Measurements from ENCODE around the gene ITFG1.

Gene ITFG1

DNA sequence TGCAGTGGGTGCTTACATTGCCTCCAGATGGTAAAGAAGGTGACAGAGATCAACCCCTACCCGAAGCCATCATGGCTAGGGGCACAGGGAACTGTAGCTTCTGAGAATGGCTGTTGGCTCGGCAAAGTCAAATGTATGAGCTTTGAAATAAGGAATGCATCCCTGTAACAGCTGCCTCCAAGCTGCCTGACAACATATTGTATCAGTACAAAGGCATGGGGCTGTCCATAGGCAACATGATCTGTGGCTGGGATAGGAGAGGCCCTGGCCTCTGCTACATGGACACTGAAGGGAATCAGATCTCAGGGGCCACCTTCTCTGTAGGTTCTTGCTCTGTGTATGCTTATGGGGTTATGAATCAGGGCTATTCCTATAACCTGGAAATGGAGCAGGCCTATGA is 197.9 kb downstream of the ITFG1 start:
- H3K9me3 ChIP-seq (ENCODE audit: control insufficient read depth, insufficient read depth, low read depth, low read length), result no peaks in the 10 kb centered on the region
- H3K27ac ChIP-seq (ENCODE audit: extremely low read depth, low read depth, low read length), result no peak overlapping the region
- H3K4me1 ChIP-seq (ENCODE audit: control insufficient read depth, insufficient read depth, low read length), result no peaks in the 10 kb centered on the region
- ChIA-PET CTCF (no interaction called here), POLR2A (no interaction called here)
- H3K36me3 ChIP-seq (ENCODE audit: control insufficient read depth in 2 of 2, insufficient read depth in 1 of 2, low read length in 2 of 2), result peaks cover 0 to 5% of the 10 kb centered on the region in 2 experiments; a peak in 1 of 3 replicates
- no peak overlapping the region for H3K4me3 ChIP-seq (ENCODE audit: low read depth, low read length)
- TF ChIP-seq, protein P1, sequence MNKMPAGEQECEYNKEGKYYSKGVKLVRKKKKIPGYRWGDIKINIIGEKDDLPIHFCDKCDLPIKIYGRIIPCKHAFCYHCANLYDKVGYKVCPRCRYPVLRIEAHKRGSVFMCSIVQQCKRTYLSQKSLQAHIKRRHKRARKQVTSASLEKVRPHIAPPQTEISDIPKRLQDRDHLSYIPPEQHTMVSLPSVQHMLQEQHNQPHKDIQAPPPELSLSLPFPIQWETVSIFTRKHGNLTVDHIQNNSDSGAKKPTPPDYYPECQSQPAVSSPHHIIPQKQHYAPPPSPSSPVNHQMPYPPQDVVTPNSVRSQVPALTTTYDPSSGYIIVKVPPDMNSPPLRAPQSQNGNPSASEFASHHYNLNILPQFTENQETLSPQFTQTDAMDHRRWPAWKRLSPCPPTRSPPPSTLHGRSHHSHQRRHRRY (tag by site-specific recombination; IDR thresholded peaks at IDR 0.05), result no peak
- no peak for TF ChIP-seq ZNF621 (tag by site-specific recombination; IDR thresholded peaks at IDR 0.05)

DNA sequence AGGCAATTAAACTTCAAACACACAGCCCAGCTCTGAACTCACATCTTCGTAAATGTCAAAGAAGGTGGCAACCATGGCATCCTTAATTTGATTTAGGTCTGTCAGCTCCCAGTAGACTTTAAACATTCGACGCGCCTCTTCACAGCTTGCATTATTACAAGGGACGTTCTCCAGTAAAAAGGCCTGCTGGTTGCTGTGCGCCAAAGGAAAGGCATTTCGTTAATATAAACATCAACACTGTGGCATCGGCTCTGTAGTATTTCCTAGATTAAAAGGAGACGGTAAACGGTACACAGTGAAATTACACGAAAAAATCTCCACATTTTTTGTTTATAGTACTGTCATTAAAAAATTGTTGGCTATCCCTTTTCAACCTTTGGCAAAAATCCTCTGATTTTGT is 200.4 kb downstream of the ITFG1 start:
- POLR2A ChIA-PET, result no interaction called here
- CTCF ChIA-PET, result interaction anchor here (0.6 to 1.0 kb wide), 5 partner anchors 12 to 925 kb away, joined by 3 to 5 read pairs (median 3); no protein-coding TSS in a partner anchor
- H3K36me3 ChIP-seq (ENCODE audit: control insufficient read depth in 2 of 2, insufficient read depth in 1 of 2, low read length in 2 of 2), result peaks cover 0 to 13% of the 10 kb centered on the region in 2 experiments; a peak in 1 of 3 replicates

More for the DNA sequence above, 200.4 kb downstream of the ITFG1 start:
- no peaks in the 10 kb centered on the region for H3K9me3 ChIP-seq (ENCODE audit: control insufficient read depth, insufficient read depth, low read depth, low read length)
- no peak overlapping the region for H3K27ac ChIP-seq (ENCODE audit: extremely low read depth, low read depth, low read length)
- no peaks in the 10 kb centered on the region for H3K4me1 ChIP-seq (ENCODE audit: control insufficient read depth, insufficient read depth, low read length)
- TF ChIP-seq, protein P2, sequence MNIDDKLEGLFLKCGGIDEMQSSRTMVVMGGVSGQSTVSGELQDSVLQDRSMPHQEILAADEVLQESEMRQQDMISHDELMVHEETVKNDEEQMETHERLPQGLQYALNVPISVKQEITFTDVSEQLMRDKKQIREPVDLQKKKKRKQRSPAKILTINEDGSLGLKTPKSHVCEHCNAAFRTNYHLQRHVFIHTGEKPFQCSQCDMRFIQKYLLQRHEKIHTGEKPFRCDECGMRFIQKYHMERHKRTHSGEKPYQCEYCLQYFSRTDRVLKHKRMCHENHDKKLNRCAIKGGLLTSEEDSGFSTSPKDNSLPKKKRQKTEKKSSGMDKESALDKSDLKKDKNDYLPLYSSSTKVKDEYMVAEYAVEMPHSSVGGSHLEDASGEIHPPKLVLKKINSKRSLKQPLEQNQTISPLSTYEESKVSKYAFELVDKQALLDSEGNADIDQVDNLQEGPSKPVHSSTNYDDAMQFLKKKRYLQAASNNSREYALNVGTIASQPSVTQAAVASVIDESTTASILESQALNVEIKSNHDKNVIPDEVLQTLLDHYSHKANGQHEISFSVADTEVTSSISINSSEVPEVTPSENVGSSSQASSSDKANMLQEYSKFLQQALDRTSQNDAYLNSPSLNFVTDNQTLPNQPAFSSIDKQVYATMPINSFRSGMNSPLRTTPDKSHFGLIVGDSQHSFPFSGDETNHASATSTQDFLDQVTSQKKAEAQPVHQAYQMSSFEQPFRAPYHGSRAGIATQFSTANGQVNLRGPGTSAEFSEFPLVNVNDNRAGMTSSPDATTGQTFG (tag by site-specific recombination; IDR thresholded peaks at IDR 0.05; ENCODE audit: borderline replicate concordance), result no peak
- TF ChIP-seq ZNF10 (tag by site-specific recombination; IDR thresholded peaks at IDR 0.05) (no peak), ZNF266 (tag by site-specific recombination; IDR thresholded peaks at IDR 0.05; ENCODE audit: low read depth) (no peak), ZFP3 (tag by site-specific recombination; IDR thresholded peaks at IDR 0.05; ENCODE audit: low read depth) (no peak), ZNF169 (tag by site-specific recombination; IDR thresholded peaks at IDR 0.05) (no peak), ZNF596 (tag by site-specific recombination; IDR thresholded peaks at IDR 0.05) (no peak), ZNF146 (tag by site-specific recombination; IDR thresholded peaks at IDR 0.05) (no peak), ZNF624 (tag by site-specific recombination; IDR thresholded peaks at IDR 0.05) (no peak), SETDB1 (IDR thresholded peaks at IDR 0.05; ENCODE audit: insufficient read length, low read length) (no peak), ZSCAN16 (tag by site-specific recombination; IDR thresholded peaks at IDR 0.05) (no peak), SCRT2 (tag by site-specific recombination; IDR thresholded peaks at IDR 0.05) (no peak), ZBTB20 (tag by site-specific recombination; IDR thresholded peaks at IDR 0.05) (no peak), ZNF548 (tag by site-specific recombination; IDR thresholded peaks at IDR 0.05) (no peak)
- TF ChIP-seq, protein P3, sequence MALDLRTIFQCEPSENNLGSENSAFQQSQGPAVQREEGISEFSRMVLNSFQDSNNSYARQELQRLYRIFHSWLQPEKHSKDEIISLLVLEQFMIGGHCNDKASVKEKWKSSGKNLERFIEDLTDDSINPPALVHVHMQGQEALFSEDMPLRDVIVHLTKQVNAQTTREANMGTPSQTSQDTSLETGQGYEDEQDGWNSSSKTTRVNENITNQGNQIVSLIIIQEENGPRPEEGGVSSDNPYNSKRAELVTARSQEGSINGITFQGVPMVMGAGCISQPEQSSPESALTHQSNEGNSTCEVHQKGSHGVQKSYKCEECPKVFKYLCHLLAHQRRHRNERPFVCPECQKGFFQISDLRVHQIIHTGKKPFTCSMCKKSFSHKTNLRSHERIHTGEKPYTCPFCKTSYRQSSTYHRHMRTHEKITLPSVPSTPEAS (tag by site-specific recombination; IDR thresholded peaks at IDR 0.05), result no peak
- TF ChIP-seq, protein P4, sequence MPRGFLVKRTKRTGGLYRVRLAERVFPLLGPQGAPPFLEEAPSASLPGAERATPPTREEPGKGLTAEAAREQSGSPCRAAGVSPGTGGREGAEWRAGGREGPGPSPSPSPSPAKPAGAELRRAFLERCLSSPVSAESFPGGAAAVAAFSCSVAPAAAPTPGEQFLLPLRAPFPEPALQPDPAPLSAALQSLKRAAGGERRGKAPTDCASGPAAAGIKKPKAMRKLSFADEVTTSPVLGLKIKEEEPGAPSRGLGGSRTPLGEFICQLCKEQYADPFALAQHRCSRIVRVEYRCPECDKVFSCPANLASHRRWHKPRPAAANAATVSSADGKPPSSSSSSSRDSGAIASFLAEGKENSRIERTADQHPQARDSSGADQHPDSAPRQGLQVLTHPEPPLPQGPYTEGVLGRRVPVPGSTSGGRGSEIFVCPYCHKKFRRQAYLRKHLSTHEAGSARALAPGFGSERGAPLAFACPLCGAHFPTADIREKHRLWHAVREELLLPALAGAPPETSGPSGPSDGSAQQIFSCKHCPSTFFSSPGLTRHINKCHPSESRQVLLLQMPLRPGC (tag by site-specific recombination; IDR thresholded peaks at IDR 0.05), result no peak
- TF ChIP-seq, protein P5, sequence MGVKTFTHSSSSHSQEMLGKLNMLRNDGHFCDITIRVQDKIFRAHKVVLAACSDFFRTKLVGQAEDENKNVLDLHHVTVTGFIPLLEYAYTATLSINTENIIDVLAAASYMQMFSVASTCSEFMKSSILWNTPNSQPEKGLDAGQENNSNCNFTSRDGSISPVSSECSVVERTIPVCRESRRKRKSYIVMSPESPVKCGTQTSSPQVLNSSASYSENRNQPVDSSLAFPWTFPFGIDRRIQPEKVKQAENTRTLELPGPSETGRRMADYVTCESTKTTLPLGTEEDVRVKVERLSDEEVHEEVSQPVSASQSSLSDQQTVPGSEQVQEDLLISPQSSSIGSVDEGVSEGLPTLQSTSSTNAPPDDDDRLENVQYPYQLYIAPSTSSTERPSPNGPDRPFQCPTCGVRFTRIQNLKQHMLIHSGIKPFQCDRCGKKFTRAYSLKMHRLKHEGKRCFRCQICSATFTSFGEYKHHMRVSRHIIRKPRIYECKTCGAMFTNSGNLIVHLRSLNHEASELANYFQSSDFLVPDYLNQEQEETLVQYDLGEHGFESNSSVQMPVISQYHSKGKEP (tag by site-specific recombination; IDR thresholded peaks at IDR 0.05), result no peak
- no peak overlapping the region for H3K4me3 ChIP-seq (ENCODE audit: low read depth, low read length)

Data from HEK293 (cell line).